Keratinocyte (primary cell): ENCODE measurements around the gene TMEM208. TPM values are rescaled to one million over a fixed set of nuclear protein-coding genes. Genes with fewer than 3 reads are reported as not detected.

Experiments
- DNase-seq: peaks from one replicate; pipeline ENCODE4 v3.0.0-alpha.2; 2011; ENCODE audit warnings: low read depth, missing footprints, low spot score
- FAIRE-seq: peaks from 2 replicates; lab custom pipeline; 2011; peaks lifted over from hg19 to GRCh38; lab: Jason Lieb, UNC
- H2AFZ ChIP-seq: 2 replicates; pipeline ENCODE4 v1.6.0; 2012; ENCODE audit warnings: low read length, control low read depth, inconsistent platforms; ENCODE audit not compliant: control insufficient read depth
- H3K27ac ChIP-seq: 2 replicates; pipeline ENCODE4 v1.5.1; 2011; ENCODE audit warnings: low read length; ENCODE audit not compliant: control insufficient read depth, insufficient read depth
- H3K27me3 ChIP-seq: 3 replicates; pipeline ENCODE4 v1.6.0; 2011; ENCODE audit warnings: low read length; ENCODE audit not compliant: control insufficient read depth, insufficient read depth; ENCODE audit errors: extremely low read depth
- H3K36me3 ChIP-seq, 2 experiments: 2 replicates in 1 of 2; 3 replicates in 1 of 2; pipeline ENCODE4 v1.5.1; 2011; ENCODE audit warnings: low read length in 2 of 2, mild to moderate bottlenecking in 1 of 2; ENCODE audit not compliant: control insufficient read depth in 2 of 2, insufficient read depth in 2 of 2; ENCODE audit errors: extremely low read depth in 1 of 2
- H3K4me1 ChIP-seq: 3 replicates; pipeline ENCODE4 v1.5.1; 2011; ENCODE audit warnings: low read length; ENCODE audit not compliant: control insufficient read depth, insufficient read depth; ENCODE audit errors: extremely low read depth
- H3K4me2 ChIP-seq: 3 replicates; pipeline ENCODE4 v1.6.0; 2011; ENCODE audit warnings: low read depth, low read length; ENCODE audit not compliant: control insufficient read depth, insufficient read depth; ENCODE audit errors: extremely low read depth
- H3K4me3 ChIP-seq, 3 experiments: fragments of 200-600 bp in 1 of 3; sonication (generic) in 1 of 3; 2 replicates in 2 of 3; 3 replicates in 1 of 3; pipeline ENCODE4 v1.5.1; 2011 to 2016; ENCODE audit warnings: low read length in 3 of 3, mild to moderate bottlenecking in 3 of 3, control low read depth in 2 of 3, inconsistent platforms in 1 of 3, low read depth in 1 of 3, mixed read lengths in 1 of 3, mixed run types in 1 of 3, moderate library complexity in 1 of 3; ENCODE audit not compliant: control insufficient read depth in 2 of 3, insufficient read depth in 2 of 3; ENCODE audit errors: extremely low read depth in 1 of 3
- H3K79me2 ChIP-seq: 2 replicates; pipeline ENCODE4 v1.6.0; 2012; ENCODE audit warnings: low read length; ENCODE audit not compliant: control insufficient read depth, insufficient read depth
- H3K9ac ChIP-seq: 3 replicates; pipeline ENCODE4 v1.6.0; 2011; ENCODE audit warnings: low read length; ENCODE audit not compliant: control insufficient read depth, insufficient read depth; ENCODE audit errors: extremely low read depth
- H3K9me1 ChIP-seq: 3 replicates; pipeline ENCODE4 v1.6.0; 2011; ENCODE audit warnings: low read length; ENCODE audit not compliant: control insufficient read depth, insufficient read depth; ENCODE audit errors: extremely low read depth
- H3K9me3 ChIP-seq: 2 replicates; pipeline ENCODE4 v1.5.1; 2012; ENCODE audit warnings: low read depth, low read length; ENCODE audit not compliant: control insufficient read depth
- H4K20me1 ChIP-seq: 3 replicates; pipeline ENCODE4 v1.6.0; 2011; ENCODE audit warnings: low read length; ENCODE audit not compliant: control insufficient read depth, insufficient read depth; ENCODE audit errors: extremely low read depth
- CTCF ChIP-seq, 3 experiments: IDR thresholded peaks in 1 of 3; conservative IDR thresholded peaks in 1 of 3; optimal IDR thresholded peaks in 1 of 3; 2 replicates in 2 of 3; 3 replicates in 1 of 3; pipeline versions ENCODE3 to v1.5.1; 2011; ENCODE audit warnings: low read length in 3 of 3, mild to moderate bottlenecking in 3 of 3, moderate library complexity in 2 of 3, control low read depth in 1 of 3, inconsistent platforms in 1 of 3; ENCODE audit not compliant: insufficient read depth in 2 of 3; ENCODE audit errors: extremely low read depth in 1 of 3
- EZH2 ChIP-seq: IDR thresholded peaks from one replicate; pipeline ENCODE4 v1.6.1; 2012; ENCODE audit warnings: inconsistent platforms, mild to moderate bottlenecking, low read length, moderate library complexity
- dilution Hi-C: fragments of 300-500 bp; cut with MboI; formaldehyde crosslinking; loops from one replicate; pipeline ENCODE4 v1.7.0; 2020; ENCODE audit warnings: low sequenced_read_pairs; ENCODE audit not compliant: extremely low pct_ligation_motif_present
- polyA plus RNA-seq, 5 experiments: library from polyadenylated mRNA; depleted of rRNA in 3 of 5; stranded (reverse) in 3 of 5; stranded (forward) in 1 of 5; unstranded in 1 of 5; fragments of >200 nt; gene quantifications; 1 replicate in 1 of 5; 2 replicates in 3 of 5; 3 replicates in 1 of 5; pipeline versions ENCODE4 v1.2.1 to v1.2.3, GENCODE V29; 2011 to 2012; ENCODE audit warnings: missing spikeins in 2 of 5, low read depth in 1 of 5, low replicate concordance in 1 of 5

The TMEM208 gene
- polyA plus RNA-seq, 1 donor (not counting 4 experiments of a cell fraction or from before 2014, with no cell fraction given), result 44.9 TPM

- Histone ChIP-seq H3K79me2 (peaks cover 7% of the 10 kb centered on the region), H3K4me3 (no peak overlapping the region), H2AFZ (no peak overlapping the region), H3K36me3 (peaks cover 0 to 3% of the 10 kb centered on the region in 2 experiments), H3K4me1 (peaks cover 44% of the 10 kb centered on the region), H3K9ac (no peak overlapping the region), H3K9me1 (no peaks in the 10 kb centered on the region), H3K27ac (no peak overlapping the region), H3K9me3 (no peaks in the 10 kb centered on the region), H4K20me1 (no peaks in the 10 kb centered on the region), H3K4me2 (peak overlapping the region; percentile 1), H3K27me3 (no peaks in the 10 kb centered on the region)
- DNase-seq (no peak), FAIRE-seq (no peak)
- dilution Hi-C loops, result no loop called here
- TF ChIP-seq CTCF (optimal IDR thresholded peaks at IDR 0.05 in 1 of 3, IDR thresholded peaks at IDR 0.05 in 1 of 3, conservative IDR thresholded peaks at IDR 0.05 in 1 of 3; ENCODE audit: extremely low read depth in 1 of 3, insufficient read depth in 2 of 3, low read length in 3 of 3), result peak; percentile 26 to 61 (median 31)
- no peak for TF ChIP-seq EZH2
Observed at GRCh38 chr16:67179421-67180080, 47.4 kb upstream of the TMEM208 start.

GRCh38 chr16:67180166-67180565, 46.8 kb upstream of the TMEM208 start:
- no peak for DNase-seq
- Histone ChIP-seq H4K20me1 (no peaks in the 10 kb centered on the region), H3K9me1 (no peaks in the 10 kb centered on the region), H3K9me3 (no peaks in the 10 kb centered on the region), H3K4me2 (no peak overlapping the region), H3K27me3 (no peaks in the 10 kb centered on the region), H3K36me3 (peaks cover 0 to 3% of the 10 kb centered on the region in 2 experiments), H3K4me3 (no peak overlapping the region), H2AFZ (no peak overlapping the region), H3K9ac (no peak overlapping the region), H3K4me1 (peaks cover 45% of the 10 kb centered on the region), H3K79me2 (peaks cover 7% of the 10 kb centered on the region), H3K27ac (no peak overlapping the region)
- no peak for FAIRE-seq
- dilution Hi-C loops, result no loop called here
- TF ChIP-seq CTCF (optimal IDR thresholded peaks at IDR 0.05 in 1 of 3, IDR thresholded peaks at IDR 0.05 in 1 of 3, conservative IDR thresholded peaks at IDR 0.05 in 1 of 3; ENCODE audit: extremely low read depth in 1 of 3, insufficient read depth in 2 of 3, low read length in 3 of 3) (no peak), EZH2 (no peak)
